Neural crest cell (in vitro differentiated cells): Measurements from ENCODE around the gene SARDH. TPM values are rescaled to one million over a fixed set of nuclear protein-coding genes. Genes with fewer than 3 reads are reported as not detected.

ENCODE experiments used
- DNase-seq: peaks from one replicate; pipeline ENCODE4 v3.0.0; 2021; ENCODE audit warnings: low read depth, mixed read lengths, low spot score
- H3K27ac Mint-ChIP-seq: one replicate; pipeline ENCODE4 v1.8.0; 2021; ENCODE audit warnings: mild to moderate bottlenecking, mixed read lengths; ENCODE audit not compliant: unreplicated experiment
- H3K27me3 Mint-ChIP-seq: 2 replicates; pipeline ENCODE4 v1.8.0; 2021; ENCODE audit warnings: low read depth, mild to moderate bottlenecking, mixed read lengths
- H3K36me3 Mint-ChIP-seq: 2 replicates; pipeline ENCODE4 v1.8.0; 2021; ENCODE audit warnings: low read depth, mild to moderate bottlenecking, mixed read lengths
- H3K4me1 Mint-ChIP-seq: 2 replicates; pipeline ENCODE4 v1.8.0; 2021; ENCODE audit warnings: mixed read lengths
- H3K4me3 Mint-ChIP-seq: one replicate; pipeline ENCODE4 v1.8.0; 2021; ENCODE audit warnings: mild to moderate bottlenecking, mixed read lengths
- H3K9me3 Mint-ChIP-seq: 2 replicates; pipeline ENCODE4 v1.8.0; 2021; ENCODE audit warnings: mixed read lengths
- CTCF ChIP-seq: fragments of 200-600 bp; sonication (generic); conservative IDR thresholded peaks from 2 replicates; pipeline ENCODE4 v1.5.0; 2021; ENCODE audit warnings: antibody characterized with exemption, mild to moderate bottlenecking
- long read RNA-seq: library from polyadenylated mRNA; unstranded; transcript quantifications from one replicate; pipeline ENCODE4 v2.0.0, GENCODE V29; 2020
- total RNA-seq: library from RNA; stranded (reverse); gene quantifications from 2 replicates; pipeline ENCODE4 v1.2.1, GENCODE V29; 2021

The SARDH gene, protein sequence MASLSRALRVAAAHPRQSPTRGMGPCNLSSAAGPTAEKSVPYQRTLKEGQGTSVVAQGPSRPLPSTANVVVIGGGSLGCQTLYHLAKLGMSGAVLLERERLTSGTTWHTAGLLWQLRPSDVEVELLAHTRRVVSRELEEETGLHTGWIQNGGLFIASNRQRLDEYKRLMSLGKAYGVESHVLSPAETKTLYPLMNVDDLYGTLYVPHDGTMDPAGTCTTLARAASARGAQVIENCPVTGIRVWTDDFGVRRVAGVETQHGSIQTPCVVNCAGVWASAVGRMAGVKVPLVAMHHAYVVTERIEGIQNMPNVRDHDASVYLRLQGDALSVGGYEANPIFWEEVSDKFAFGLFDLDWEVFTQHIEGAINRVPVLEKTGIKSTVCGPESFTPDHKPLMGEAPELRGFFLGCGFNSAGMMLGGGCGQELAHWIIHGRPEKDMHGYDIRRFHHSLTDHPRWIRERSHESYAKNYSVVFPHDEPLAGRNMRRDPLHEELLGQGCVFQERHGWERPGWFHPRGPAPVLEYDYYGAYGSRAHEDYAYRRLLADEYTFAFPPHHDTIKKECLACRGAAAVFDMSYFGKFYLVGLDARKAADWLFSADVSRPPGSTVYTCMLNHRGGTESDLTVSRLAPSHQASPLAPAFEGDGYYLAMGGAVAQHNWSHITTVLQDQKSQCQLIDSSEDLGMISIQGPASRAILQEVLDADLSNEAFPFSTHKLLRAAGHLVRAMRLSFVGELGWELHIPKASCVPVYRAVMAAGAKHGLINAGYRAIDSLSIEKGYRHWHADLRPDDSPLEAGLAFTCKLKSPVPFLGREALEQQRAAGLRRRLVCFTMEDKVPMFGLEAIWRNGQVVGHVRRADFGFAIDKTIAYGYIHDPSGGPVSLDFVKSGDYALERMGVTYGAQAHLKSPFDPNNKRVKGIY
- total RNA-seq: 4.5 and 4.6 TPM in 2 replicates
- long read RNA-seq, partial matches to known transcripts: 0 of 2 reads
- long read RNA-seq, other reads (novel, unspliced or antisense): 1 of 2 reads

DNA sequence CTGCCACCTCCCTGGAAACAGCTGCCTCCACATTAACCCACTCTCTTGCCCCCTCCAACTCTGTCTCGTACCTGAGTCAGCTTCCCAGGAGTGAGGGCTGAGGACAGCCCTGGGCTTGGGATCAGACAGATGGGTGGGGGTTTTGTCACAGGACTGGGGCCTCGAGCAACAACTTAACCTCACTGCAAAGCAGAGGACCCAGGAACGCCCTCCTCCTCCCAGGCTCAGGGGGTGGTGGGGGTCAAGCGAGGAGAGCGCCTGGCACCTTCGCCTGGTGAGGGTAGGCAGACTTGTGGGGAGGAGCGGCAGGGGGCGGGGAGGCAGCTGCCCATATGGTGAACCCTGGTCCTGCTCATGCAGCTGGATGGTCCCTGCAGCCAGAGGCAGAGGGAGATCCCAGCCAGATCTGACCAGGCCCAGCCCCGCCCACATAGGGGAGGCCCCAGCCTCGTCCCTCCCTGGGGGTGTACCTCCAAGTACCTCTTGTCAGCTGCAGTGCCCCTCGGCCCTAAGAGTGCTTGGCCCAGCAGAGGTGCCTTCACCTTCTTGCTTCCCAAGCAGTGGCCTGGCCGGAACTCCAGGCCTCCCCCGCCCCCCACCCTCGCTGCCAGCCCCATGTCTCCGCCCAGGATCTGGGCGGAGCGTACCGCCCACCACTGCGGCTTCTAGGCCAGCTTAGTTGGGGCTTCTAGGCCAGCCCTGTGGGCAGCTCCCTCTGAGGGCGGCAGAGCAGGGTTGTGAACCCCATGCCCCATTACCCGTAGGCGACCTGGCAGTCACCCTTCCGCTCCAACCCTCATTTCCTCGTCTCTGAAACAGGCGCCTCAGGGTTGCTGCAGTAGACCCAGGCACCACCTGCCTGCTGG lies at the start of gene SARDH:
TSS of gene SARDH (minus strand) at position 579 of the 866 bp plus-strand sequence. CDS start 4,179 bp downstream, outside the sequence.
- TF ChIP-seq CTCF: no peak
- Mint-ChIP-seq H3K36me3 (no peaks in the 10 kb centered on the region), H3K27ac (no peak within 1 kb of the TSS), H3K9me3 (no peaks in the 10 kb centered on the region), H3K27me3 (no peaks in the 10 kb centered on the region), H3K4me1 (peaks cover 4% of the 10 kb centered on the region), H3K4me3 (no peak within 1 kb of the TSS)
- peak; percentile 50 for DNase-seq

GRCh38 chr9:133787754-133788025 lies 49.5 kb upstream of the SARDH start:
- Mint-ChIP-seq H3K36me3 (peaks cover 10% of the 10 kb centered on the region), H3K27me3 (no peaks in the 10 kb centered on the region), H3K4me3 (no peak overlapping the region), H3K4me1 (peaks cover 5% of the 10 kb centered on the region), H3K27ac (no peak overlapping the region), H3K9me3 (no peaks in the 10 kb centered on the region)
- no peak for DNase-seq
- TF ChIP-seq CTCF: no peak

GRCh38 chr9:133786907-133787753 lies 49.0 kb upstream of the SARDH start:
- H3K4me3 Mint-ChIP-seq: no peak overlapping the region
- H3K36me3 Mint-ChIP-seq: peaks cover 8% of the 10 kb centered on the region
- no peak for DNase-seq
- peaks cover 2% of the 10 kb centered on the region for H3K4me1 Mint-ChIP-seq
- no peaks in the 10 kb centered on the region for H3K27me3 Mint-ChIP-seq
- TF ChIP-seq CTCF: no peak
- peak overlapping the region; percentile 81 for H3K27ac Mint-ChIP-seq
- no peaks in the 10 kb centered on the region for H3K9me3 Mint-ChIP-seq

DNA sequence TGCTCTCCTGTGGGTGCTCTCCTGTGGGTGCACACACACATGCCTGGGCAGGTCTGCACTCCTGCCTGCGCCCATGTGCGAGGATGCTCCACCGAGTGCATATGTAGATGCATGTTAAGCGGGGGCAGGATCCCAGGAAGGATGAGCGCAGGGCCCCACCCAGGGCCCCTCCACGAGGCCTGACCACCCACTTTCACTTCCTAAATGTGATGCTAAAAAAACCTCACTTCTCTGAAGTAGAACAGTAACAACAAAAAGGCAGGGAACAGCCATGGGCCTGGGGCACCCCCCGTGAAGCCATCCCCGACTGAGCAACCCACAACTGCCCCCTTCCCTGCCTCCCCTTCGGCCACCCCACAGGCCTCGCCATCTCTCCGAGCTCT lies 48.2 kb upstream of the SARDH start:
- Mint-ChIP-seq H3K27ac (no peak overlapping the region), H3K4me3 (no peak overlapping the region), H3K36me3 (peaks cover 4% of the 10 kb centered on the region), H3K4me1 (no peaks in the 10 kb centered on the region), H3K27me3 (no peaks in the 10 kb centered on the region), H3K9me3 (no peaks in the 10 kb centered on the region)
- DNase-seq: no peak
- no peak for TF ChIP-seq CTCF
